GOT3 (cell line): ENCODE results near the gene TBC1D21.
"Not testable (repeated sequence)": the region's sequence is repeated elsewhere in the genome, so short reads cannot be mapped to it uniquely, and the experiment has no call there.

ENCODE experiments used
- DNase-seq: peaks from one replicate; lab custom pipeline; 2025; ENCODE audit warnings: mixed read lengths; lab: John Stamatoyannopoulos, UW

The TBC1D21 gene

DNA sequence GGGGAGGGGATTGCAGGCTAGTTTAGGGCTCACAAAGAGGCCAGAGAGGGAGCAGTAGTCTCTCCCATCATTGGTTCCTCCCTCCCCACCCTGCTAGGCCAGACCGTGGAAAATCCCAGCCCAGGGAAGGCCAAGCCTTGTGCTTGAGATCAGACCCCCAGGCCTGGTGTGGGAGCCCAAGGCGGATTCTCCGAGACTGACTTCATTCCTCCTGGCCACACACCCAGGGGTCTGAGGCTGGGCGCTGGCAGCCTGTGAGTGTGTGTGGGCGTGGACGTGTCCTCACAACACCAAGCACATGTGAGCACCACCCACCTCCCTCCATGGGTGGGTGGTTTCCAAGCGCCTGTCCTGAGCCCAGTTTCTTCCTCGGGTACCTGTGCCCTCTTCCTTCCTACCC lies 57.0 kb downstream of the TBC1D21 start:
- DNase-seq, result no peak

DNA sequence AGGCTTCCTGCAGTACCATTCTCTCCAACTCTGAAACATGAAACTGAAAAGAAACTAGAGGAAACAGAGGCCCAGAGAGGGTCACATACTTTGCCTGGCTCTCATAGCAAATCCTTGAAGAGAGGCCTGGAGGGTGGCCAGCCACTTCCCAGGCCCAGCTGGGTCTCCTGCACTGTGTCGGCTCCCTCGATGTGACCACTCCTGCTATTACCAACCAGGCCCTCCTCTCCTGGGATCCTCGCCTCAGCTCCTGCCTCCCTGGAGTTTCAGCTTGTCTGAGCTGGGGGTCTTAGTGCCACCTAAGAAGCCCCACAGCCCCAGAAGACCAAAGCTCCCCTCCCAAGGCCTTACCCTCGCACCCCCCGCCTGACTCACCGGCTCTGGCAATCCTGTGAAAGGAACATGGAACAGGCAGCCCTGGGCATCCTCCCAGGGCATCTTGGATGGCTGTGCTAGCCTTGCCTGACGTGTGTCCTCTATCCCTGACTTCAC lies 57.5 kb downstream of the TBC1D21 start:
- no peak for DNase-seq

DNA sequence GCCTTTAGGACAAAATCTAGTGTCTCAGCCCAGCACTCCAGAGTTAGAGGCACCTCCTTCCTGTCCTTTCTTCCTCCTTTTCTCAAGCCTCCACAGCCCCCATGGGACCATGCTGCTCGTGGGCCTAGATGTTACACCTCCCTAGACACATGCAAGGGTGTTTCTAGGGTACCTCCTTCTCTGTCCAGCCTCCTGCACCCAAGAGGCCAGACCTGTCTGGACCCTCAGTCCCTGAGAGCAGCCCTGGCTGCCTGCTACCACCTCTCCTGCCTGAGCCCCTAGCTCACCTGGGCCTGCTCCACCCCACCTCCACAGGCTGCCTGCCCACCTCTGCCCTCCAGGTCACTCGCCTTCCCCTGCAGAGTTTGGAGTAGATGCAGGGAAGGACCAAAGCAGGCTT lies 58.1 kb downstream of the TBC1D21 start:
- DNase-seq, result no peak

DNA sequence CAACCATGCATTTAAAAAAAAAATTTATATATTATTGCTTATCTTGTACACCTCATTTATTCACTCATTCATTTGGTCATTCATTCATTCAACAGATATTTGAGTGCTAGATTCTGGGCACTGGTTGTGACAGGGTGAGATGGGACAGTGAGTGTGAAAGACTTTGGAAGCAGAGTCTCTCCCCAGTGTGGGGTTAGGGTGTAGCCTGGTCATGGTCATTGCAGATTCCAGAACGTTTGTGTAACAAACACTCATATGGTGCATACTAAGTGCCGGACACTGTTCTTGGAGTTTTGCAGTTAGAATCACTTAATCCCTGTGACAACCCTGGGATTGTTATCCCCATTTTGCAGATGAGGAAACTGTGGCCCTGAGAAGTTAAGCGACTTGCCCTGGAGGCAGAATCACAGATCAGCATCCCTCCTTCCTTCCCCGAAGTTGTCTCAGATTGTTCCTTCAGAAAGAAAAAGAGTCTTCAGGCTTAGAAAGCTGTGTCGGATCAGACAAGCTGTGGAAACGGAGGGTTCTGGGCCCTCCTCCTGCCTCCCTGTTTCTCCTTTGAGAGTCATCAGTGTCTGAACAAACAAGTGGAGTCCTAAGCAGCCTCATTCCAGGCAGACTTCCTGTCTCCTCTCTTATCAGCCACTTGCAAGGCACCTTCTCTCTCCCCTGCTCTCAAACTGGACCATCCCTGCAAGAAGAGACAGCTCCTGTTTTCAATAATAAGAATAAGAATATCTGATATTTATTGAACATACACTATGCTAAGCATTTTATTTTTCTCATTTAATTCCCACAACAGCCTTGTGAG lies 59.2 kb downstream of the TBC1D21 start:
- DNase-seq, result no peak

DNA sequence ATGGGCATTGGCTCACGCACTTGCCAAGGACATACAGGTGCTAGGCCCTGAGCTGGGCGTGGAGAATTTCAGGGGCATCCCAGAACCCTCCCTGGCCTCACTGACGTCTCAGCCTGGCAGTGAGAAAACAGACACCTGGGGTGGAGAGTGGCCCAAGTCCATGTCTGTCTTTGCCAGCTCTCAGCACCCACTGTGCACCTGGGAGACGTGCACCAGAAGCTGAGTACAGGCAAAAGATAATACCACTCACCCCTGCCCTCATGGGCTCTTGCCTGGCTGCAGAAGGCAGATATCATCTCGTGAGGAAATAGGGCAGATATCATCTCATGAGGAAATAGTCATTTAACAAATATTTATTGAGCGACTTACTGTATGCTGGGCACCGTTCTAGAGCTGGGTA lies 60.9 kb downstream of the TBC1D21 start:
- DNase-seq, result no peak

DNA sequence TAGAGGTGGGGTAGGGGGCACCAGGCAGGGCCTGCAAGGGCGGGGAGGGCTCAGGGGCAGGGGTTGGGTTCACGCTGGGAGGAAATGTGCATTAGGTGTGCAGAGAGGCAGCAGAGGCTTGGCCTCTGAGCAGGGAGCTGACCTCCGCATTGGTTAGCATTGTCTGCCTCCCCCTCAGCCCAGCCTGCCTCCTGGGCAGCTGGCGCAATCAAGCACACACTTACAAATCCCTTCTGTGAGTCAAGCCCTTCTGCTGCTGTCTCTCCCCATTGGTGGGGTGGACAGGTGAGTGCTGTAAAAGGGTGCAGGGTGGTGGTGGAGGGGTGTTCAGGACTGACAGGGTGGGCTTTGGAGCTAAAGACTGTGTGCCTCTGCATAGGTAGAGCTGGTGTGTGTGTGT lies 62.2 kb downstream of the TBC1D21 start:
- no peak for DNase-seq

DNA sequence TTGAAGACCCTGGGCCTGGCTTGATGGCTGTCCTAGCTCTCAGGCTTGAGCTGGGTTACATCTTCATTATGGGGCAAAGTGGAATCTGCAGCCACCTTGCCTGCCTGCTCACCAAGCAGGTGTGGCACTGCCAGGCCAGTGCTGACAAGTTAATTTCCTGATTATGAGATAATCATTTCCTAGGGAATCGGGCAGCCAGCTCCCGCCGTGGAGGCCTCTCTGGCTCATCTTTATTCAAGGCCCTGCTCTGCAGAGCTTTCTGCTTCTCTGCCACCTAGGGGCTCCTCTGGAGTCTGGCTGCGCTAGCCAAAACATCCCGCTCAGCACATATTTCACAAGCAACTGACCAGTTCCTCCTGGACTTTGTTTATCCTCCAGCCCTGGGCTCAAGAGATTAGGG lies 62.8 kb downstream of the TBC1D21 start:
- DNase-seq, result no peak

DNA sequence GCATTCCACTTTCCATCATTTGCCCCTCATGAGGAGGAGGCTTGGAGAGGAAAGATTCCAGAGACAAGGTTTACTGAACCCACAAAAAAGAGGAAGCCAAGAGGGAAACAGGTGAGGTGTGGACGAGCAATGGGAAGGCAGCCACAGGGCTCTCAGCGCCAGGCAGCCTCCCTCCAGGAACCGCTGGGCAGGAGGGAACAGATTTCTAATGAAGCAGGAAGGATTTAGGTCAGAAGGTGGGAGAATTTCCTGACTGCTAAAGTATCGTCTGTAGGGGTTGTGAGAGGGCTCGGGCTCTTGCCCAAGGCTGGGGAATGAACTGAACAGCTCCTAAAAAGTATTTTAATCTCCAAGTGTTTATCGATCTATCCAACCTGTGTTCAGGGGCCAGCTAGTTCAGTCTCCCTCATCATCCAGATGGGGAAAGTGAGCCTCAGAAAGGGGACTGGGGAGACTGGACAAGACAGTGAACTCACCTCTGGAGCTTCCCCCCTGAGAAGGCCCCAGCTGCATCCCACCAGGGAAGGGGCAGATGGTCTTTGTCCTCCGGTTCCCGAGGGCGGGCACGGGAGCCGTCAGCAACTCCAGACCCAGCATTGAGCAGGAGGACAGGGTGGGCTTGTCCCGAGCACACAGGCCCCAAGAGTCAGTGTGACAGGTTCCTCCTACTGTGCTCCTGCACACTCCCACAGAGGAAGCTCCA lies 63.4 kb downstream of the TBC1D21 start:
- DNase-seq, result no peak

DNA sequence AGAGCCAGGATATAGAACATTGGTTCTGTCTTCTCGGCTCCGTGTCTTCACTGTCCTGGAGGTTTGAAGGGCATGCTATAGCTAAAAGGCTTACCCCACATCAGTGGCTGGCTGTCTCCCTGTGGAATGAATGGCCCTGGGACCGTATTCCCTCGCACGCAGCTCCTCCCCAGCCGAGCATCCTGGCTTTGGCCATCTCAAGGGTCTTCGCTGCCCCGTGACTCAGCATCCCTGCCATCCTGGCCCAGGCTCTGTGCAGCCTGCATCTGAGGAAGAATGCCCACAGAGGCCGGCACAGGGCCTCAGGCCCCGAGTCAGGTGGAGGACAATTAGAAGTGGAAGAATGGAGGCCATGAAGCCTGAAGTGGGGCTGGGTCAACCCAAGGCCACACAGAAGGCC lies 63.9 kb downstream of the TBC1D21 start:
- DNase-seq, result no peak

DNA sequence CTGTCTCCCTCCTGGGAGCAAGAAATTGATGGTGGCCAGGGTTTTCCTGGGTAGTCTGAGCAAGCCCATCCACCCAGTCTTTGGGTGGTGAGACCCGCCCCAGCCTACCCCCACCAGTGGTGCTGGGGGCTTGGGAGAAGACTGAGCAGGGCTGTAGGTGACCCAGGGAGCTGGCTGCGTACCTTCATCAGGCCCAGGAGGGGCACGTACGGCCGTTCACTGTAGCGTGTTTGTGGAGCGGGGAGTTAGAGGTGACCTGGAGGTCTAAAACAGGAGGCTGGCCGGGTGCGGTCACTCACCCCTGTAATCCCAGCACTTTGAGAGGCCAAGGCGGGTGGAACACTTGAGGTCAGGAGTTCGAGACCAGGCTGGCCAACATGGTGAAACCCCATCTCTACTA lies 64.4 kb downstream of the TBC1D21 start:
- DNase-seq, result no peak

DNA sequence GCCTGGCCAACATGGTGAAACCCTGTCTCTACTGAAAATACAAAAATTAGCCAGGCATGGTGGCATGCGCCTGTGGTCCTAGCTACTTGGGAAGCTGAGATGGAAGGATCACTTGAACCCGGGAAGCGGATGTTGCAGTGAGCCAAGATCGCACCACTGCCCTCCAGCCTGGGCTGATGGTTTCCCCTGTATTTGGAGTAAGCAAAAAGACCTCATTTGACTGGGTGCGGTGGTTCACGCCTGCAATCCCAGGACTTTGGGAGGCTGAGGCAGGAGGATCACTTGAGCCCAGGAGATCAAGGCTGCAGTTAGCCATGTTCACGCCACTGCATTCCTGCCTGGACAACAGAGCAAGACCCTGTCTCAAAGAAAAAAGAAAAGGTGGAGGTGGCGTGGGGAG lies 65.2 kb downstream of the TBC1D21 start:
- not testable (repeated sequence) for DNase-seq
